GM20000 (cell line): ENCODE data around the gene ADAMTS2.

Experiments used
- DNase-seq: peaks from one replicate; pipeline ENCODE4 v3.0.0; 2012; ENCODE audit warnings: low spot score
- TF ChIP-seq, protein P1 (sequence below): IDR thresholded peaks from 2 replicates; pipeline ENCODE4 v1.5.1; 2012; ENCODE audit warnings: mild to moderate bottlenecking, control low read depth; ENCODE audit errors: extremely low read depth, missing control alignments

ADAMTS2 gene

DNA sequence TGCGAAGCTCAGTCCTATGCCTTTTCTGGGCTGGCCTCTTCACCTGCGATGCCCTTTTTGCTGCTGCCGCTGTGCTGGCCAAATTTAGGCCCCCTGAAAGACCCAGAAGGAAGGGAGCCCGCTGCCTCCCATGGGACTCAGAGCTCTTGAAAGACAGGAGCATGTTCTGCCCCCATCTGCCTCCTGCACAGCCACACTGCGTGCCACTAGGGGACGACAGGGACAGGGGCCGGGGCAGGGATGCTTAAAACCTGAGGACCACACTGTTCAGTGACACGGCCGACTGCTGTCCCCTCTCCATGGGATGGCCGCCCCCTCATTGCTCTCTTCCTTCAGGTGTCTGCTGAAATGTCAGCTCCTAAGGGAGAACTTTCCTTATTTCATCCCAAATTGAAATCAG lies 132.4 kb downstream of the ADAMTS2 start:
- DNase-seq, result no peak
- TF ChIP-seq, protein P1, sequence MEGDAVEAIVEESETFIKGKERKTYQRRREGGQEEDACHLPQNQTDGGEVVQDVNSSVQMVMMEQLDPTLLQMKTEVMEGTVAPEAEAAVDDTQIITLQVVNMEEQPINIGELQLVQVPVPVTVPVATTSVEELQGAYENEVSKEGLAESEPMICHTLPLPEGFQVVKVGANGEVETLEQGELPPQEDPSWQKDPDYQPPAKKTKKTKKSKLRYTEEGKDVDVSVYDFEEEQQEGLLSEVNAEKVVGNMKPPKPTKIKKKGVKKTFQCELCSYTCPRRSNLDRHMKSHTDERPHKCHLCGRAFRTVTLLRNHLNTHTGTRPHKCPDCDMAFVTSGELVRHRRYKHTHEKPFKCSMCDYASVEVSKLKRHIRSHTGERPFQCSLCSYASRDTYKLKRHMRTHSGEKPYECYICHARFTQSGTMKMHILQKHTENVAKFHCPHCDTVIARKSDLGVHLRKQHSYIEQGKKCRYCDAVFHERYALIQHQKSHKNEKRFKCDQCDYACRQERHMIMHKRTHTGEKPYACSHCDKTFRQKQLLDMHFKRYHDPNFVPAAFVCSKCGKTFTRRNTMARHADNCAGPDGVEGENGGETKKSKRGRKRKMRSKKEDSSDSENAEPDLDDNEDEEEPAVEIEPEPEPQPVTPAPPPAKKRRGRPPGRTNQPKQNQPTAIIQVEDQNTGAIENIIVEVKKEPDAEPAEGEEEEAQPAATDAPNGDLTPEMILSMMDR, result no peak

DNA sequence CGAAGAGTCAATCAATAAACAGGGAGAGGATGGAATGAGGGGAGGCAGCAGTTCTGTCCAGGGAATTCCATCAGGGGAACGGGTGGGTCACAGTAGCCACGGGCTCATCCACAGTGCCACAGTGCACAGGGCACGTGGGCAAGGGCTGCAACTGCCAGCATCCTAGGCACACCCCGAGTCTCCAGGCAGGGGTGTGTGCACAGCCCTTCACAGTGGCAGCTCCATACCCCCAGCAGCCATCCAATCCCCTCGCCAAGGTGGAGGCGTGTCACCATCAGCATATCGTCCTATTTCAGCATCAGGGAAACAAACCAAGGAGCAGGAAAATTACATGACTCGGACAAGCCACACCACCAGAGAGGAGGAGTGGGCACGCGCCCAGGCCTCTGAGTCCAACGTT lies 133.6 kb downstream of the ADAMTS2 start:
- DNase-seq, result no peak
- TF ChIP-seq, protein P1, result no peak

DNA sequence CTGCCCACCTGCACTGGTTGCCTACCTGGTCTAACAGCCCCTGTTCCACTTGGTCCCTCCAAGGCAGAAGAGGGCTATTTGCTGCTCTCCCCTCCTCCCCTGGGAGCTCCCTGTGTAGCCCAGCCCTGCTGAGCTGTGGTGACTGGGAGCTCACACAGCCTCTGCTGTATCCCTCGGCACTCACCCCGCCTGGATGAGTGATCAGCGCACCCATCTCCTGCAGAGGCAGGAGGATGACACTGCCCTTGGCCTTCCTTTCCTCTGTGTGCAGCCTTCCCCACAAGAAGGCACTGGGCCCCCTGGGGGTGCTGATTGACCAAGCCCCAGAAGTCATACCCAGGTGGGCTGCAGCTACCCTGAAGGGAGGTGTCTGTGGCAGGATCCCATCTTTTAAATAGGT lies 134.2 kb downstream of the ADAMTS2 start:
- TF ChIP-seq, protein P1, result no peak
- DNase-seq, result no peak

DNA sequence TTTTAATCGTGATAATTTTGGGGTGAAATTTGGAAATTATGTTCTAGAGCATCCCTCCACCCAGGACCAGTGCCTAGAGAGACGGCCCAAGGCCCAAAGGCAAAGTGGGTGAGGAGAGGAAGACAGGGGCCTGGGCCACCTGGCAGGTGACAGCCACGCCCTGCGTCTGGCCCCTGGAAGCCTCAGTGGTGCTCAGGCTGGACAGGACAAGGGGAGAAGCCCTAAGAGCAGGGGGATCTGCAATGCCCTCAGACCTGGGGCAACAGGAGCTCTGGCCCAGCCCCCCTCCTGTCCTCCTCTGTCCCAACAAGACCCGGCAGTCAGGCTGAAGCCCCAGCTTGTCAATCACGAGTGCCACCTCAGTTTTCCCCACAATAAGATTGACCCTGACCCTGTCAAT lies 134.8 kb downstream of the ADAMTS2 start:
- DNase-seq, result no peak
- TF ChIP-seq, protein P1, result no peak

DNA sequence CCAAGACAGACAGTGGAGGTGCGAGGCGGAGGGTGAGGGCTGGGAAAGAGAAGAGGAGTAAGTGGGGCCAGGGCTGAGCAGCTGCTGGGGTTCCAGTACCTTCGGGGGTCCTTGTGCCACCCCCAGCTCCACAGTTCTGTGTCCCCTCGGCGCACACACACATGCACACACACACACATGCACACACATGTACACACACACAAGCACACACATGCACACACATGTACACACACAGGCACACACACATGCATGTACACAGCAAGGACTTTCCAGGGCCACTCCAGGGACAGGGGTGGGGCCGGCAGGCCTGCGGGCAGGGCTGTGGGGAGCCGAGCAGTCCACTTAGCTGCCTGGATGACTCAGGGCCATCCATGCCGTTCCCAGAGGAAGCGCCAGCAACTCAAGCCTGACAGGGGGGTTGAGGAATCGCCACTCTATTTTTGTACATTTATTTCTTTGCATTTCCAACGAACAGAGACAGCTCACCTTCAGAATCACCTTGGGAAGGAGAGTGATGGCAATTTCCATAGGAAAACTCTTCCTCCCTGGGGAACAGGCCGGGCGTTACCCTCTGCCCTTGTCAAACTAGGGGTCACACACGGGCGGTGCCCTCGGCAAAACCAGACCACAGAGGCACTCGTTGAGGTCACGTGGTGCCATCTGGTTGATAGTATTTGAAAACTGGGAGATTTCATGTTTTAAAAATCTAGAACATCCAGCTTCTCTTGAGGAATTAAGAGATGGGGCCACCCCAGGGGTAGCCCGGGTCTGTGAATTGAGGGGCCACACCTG lies 135.7 kb downstream of the ADAMTS2 start:
- no peak for DNase-seq
- TF ChIP-seq, protein P1, result no peak

DNA sequence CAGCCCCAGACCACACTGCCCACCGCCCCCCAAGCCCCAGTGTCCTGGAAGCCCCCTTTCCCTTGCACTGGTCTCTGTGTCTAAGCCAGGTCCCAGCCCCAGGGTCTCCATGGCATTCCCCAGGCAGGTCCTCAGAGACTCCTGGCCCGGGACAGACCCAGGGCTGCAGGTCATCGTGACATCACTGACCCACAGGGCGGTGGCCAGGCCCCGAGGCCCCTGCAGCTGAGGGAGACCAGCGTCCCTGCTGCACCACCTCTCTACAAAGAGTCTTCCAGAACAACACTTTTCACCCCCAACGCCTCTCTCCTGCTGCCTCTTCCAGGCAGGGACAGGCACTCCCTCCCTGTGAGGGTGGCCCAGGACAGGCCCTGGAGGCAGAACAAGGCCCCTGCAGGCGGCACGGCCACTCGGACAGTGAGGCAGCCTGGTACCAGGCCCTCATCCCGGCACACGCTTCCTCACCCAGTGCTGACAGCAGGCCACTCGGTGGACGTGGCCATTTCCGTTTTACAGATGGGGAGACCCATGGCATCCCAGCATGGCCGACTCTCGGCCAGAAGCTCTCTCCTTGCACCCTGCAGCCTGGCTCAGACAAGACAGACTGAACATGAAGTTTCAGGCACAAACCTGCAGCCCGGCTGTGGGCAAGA lies 136.4 kb downstream of the ADAMTS2 start:
- DNase-seq, result no peak
- TF ChIP-seq, protein P1, result no peak

DNA sequence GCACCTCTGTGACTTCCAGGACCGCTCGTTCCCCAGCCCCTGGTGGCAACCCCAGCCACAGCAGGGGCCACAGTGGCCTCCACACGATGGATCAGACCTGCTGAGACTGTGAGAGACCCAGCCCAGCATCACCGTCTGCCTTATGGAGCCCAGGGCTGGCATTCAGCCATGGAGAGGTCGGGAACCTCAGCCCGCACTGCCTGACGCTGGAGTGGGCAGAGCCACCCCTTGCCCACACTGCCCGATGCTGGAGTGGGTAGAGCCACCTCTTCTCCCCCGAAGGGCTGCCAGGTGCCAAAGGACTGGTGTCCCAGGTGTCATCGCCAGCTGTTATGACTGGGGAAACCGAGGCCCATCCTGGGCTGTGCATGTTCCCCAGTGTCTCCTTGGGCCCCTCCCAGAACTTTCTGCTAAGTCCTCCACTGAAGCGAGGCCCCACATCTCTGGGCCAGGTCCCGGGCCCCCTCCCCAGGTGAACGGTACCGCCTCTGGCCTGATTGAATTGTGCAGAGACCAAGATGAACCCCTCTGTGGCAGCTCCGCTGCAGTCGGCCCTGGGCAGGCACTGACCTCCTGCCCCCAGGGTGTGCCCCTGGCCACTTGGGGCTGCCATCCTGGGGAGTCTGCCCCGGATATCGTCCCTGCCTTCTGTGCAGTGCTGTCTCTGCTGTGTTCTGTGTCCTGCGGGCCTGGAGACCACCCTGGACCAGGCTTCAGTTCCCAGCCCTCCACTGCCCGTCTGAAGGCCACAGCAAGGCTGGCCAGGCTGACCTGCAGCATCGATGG lies 137.1 kb downstream of the ADAMTS2 start:
- TF ChIP-seq, protein P1, result no peak
- DNase-seq, result no peak
